GM12874 (cell line): ENCODE data around the gene NLRP4.

Source experiments
- TF ChIP-seq, protein P1 (sequence below): IDR thresholded peaks from 2 replicates; pipeline ENCODE4 v1.5.1; 2011; ENCODE audit warnings: low read depth, mild to moderate bottlenecking, control low read depth, low read length, moderate library complexity; ENCODE audit not compliant: insufficient read depth

The NLRP4 gene

DNA sequence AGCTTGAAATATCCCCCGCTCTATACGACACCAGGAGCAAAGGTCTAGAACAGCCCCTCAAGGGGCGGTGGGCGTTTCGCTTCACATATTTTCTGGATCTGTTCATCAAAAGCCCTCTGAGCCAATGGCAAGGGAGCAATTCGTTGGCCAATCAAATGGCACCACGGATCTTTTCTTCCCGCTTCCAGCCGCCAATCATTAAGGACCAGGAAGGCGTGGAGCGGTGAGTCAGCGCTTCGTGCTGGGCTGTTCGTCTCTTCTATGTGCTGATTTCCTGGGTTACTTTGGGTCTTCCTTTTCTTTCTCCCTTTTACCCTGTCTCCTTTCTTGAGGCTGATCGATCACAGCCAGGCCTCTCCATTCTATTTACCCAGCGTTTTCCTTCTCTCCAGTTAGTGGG is at the start of gene NLRP4:
Gene NLRP4 (plus strand): TSS at position 201 of the 400 bp plus-strand sequence. CDS start 15,541 bp downstream, outside the sequence.
- TF ChIP-seq, protein P1, sequence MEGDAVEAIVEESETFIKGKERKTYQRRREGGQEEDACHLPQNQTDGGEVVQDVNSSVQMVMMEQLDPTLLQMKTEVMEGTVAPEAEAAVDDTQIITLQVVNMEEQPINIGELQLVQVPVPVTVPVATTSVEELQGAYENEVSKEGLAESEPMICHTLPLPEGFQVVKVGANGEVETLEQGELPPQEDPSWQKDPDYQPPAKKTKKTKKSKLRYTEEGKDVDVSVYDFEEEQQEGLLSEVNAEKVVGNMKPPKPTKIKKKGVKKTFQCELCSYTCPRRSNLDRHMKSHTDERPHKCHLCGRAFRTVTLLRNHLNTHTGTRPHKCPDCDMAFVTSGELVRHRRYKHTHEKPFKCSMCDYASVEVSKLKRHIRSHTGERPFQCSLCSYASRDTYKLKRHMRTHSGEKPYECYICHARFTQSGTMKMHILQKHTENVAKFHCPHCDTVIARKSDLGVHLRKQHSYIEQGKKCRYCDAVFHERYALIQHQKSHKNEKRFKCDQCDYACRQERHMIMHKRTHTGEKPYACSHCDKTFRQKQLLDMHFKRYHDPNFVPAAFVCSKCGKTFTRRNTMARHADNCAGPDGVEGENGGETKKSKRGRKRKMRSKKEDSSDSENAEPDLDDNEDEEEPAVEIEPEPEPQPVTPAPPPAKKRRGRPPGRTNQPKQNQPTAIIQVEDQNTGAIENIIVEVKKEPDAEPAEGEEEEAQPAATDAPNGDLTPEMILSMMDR = no peak

DNA sequence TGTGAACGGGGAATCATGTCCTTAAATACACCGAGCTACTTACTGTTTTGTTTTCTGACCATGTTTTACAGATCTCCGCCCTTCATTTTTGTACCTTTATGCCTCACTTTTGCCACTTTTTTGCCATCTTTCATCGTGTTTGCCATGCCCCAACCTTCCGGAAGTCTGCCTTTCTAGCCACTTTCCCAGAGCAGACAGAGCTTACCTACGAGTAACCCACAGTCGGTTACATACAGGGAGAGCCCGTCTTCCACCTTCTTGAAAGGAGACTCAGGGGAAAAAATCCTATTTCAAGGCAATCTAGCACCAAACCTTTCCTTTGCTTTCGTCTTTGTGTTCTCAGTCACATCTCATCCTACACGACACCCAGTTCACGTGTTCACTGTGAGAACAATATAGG is 41.3 kb upstream of the NLRP4 start:
- TF ChIP-seq, protein P1 = no peak

- TF ChIP-seq, protein P1 = no peak
These were observed 34.9 kb upstream of the NLRP4 start for GRCh38 chr19:55801416-55801815.

GRCh38 chr19:55802281-55802680 is 34.1 kb upstream of the NLRP4 start:
- TF ChIP-seq, protein P1 = no peak

DNA sequence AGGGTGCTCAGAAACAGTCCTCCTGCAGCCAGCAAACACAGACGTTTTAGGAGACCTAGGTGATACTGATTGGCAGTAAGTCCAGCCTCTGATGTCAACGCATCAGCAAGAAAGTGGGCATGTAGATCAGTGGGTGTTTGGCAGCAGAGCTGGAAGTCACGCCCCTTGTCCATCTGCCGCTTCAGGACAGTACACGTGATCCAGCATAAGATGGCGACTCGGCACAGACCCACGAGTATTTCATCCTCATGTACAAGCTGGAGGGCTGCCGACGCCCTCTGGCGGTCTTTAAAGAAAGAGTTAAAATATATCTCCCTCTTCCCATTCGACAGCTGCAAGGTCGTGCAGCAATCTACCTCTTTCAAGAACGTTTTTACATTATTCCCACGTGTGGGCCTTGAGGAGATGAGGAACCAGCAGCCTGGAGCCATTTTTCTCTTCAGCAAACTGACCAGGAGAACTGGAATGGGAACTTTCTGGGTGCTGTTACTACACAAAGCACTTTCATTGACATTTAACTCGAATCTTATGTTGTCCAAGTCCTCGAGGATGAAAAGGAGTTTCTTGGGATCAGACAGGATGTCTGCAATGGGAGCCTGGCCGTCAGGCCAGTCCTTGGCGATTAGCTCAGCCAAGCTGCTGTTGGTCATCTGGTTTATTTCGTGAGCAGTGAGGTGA is 26.8 kb upstream of the NLRP4 start:
- TF ChIP-seq, protein P1 = peak; percentile 39; the same call in 1 of the 2 replicates

- TF ChIP-seq, protein P1 = no peak
These were observed 25.0 kb upstream of the NLRP4 start for GRCh38 chr19:55811340-55811739.

GRCh38 chr19:55812449-55812848 is 23.9 kb upstream of the NLRP4 start:
- TF ChIP-seq, protein P1 = no peak

GRCh38 chr19:55813906-55814305 is 22.4 kb upstream of the NLRP4 start:
- TF ChIP-seq, protein P1 = no peak
